ENCODE data around the gene ZDHHC11.
"Not testable (repeated sequence)": the region's sequence is repeated elsewhere in the genome, so short reads cannot be mapped to it uniquely, and the experiment has no call there.

The ZDHHC11 gene

GRCh38 chr5:757346-757930 lies 93.3 kb downstream of the ZDHHC11 start:
- DNase-seq (ENCODE audit: low read depth), result no peak
- no peak for TF ChIP-seq CTCF (IDR thresholded peaks at IDR 0.05; ENCODE audit: insufficient read depth, low read depth, low read length, missing control alignments)
- no peak overlapping the region for H3K4me3 ChIP-seq (ENCODE audit: low read depth, low read length)

- TF ChIP-seq CTCF (IDR thresholded peaks at IDR 0.05; ENCODE audit: insufficient read depth, low read depth, low read length, missing control alignments), result no peak
- no peak for DNase-seq (ENCODE audit: low read depth)
- no peak overlapping the region for H3K4me3 ChIP-seq (ENCODE audit: low read depth, low read length)
Observed at GRCh38 chr5:756865-757345, 93.9 kb downstream of the ZDHHC11 start.

DNA sequence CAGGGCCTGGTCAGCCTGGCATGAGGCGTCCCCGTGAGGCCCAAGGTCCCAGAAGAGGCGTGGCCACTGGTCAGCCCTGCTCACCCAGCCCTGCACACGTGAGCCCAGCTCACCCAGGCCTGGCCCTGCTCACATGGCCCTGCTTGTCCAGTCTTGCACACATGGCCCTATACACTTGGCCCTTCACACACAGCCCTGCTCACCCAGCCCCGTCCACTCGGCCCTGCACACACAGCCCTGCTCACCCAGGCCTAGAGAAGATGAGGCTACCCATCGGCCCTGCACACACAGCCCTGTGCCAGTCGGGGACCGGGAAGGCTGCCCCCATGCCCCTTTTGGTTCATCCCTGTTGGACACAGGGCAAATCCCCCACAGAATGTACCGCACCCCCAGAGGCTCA lies 94.6 kb downstream of the ZDHHC11 start:
- DNase-seq (ENCODE audit: low read depth), result no peak
- no peak overlapping the region for H3K4me3 ChIP-seq (ENCODE audit: low read depth, low read length)
- TF ChIP-seq CTCF (IDR thresholded peaks at IDR 0.05; ENCODE audit: insufficient read depth, low read depth, low read length, missing control alignments), result no peak

- DNase-seq (ENCODE audit: low read depth); H3K4me3 ChIP-seq (ENCODE audit: low read depth, low read length): not testable (repeated sequence)
Observed at GRCh38 chr5:754143-754632, 96.6 kb downstream of the ZDHHC11 start.

- not testable (repeated sequence) for DNase-seq (ENCODE audit: low read depth); H3K4me3 ChIP-seq (ENCODE audit: low read depth, low read length)
Observed at GRCh38 chr5:753567-754142, 97.1 kb downstream of the ZDHHC11 start.

GRCh38 chr5:752532-753115 lies 98.2 kb downstream of the ZDHHC11 start:
- not testable (repeated sequence) for H3K4me3 ChIP-seq (ENCODE audit: low read depth, low read length); DNase-seq (ENCODE audit: low read depth)

DNA sequence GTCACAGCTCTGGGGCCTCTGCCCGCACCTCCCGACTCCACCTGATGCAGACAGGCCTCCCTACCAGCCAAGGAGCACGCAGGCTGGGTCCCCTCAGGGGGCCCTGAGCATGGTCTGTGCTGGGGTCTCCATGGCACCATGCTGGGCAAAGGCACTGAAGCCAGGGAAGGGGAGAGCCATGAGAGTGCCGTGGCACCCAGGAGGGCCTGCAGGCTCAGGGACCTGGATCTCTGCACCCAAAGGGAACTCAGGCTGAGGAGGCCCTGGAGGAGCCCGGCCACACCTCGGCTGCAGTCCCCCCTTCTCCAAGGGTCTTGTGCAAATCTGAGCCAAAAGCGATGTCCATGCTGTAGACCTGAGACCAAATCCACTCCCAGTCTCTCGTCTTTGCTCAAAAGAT lies 98.8 kb downstream of the ZDHHC11 start:
- not testable (repeated sequence) for H3K4me3 ChIP-seq (ENCODE audit: low read depth, low read length); DNase-seq (ENCODE audit: low read depth)

- no peak for TF ChIP-seq CTCF (IDR thresholded peaks at IDR 0.05; ENCODE audit: insufficient read depth, low read depth, low read length, missing control alignments)
- no peak for DNase-seq (ENCODE audit: low read depth)
- no peak overlapping the region for H3K4me3 ChIP-seq (ENCODE audit: low read depth, low read length)
Observed at GRCh38 chr5:751496-751895, 99.3 kb downstream of the ZDHHC11 start.

GRCh38 chr5:750226-750625 lies 100.6 kb downstream of the ZDHHC11 start:
- not testable (repeated sequence) for DNase-seq (ENCODE audit: low read depth)

More at GRCh38 chr5:750226-750625, 100.6 kb downstream of the ZDHHC11 start:
- H3K4me3 ChIP-seq (ENCODE audit: low read depth, low read length), result not testable (repeated sequence)
